ENCODE results near the gene ATP6V1G2.

DNA sequence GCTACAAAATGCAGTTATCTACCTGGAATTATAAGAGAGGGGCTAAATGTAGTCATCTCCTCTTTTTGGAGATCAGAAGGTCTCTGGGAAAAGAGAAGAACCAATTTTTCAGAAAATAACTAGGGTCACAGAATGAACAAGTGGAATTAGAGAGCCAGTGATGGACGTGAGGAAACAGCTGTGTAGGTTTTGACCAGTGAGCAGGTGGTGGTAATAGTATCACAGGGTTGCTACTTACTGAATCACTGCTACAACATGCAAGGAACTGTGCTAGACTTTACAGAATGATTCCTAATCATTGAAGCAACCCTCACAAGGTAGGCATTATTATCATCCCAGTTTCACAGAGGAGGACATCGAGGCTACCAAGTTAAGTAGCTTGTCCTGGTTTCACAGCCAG, 1.7 kb downstream of the ATP6V1G2 start:
- TF ChIP-seq, protein P1, sequence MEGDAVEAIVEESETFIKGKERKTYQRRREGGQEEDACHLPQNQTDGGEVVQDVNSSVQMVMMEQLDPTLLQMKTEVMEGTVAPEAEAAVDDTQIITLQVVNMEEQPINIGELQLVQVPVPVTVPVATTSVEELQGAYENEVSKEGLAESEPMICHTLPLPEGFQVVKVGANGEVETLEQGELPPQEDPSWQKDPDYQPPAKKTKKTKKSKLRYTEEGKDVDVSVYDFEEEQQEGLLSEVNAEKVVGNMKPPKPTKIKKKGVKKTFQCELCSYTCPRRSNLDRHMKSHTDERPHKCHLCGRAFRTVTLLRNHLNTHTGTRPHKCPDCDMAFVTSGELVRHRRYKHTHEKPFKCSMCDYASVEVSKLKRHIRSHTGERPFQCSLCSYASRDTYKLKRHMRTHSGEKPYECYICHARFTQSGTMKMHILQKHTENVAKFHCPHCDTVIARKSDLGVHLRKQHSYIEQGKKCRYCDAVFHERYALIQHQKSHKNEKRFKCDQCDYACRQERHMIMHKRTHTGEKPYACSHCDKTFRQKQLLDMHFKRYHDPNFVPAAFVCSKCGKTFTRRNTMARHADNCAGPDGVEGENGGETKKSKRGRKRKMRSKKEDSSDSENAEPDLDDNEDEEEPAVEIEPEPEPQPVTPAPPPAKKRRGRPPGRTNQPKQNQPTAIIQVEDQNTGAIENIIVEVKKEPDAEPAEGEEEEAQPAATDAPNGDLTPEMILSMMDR (IDR thresholded peaks at IDR 0.05) = no peak
- no peak for TF ChIP-seq POLR2A (IDR thresholded peaks at IDR 0.05)
